Rectal smooth muscle tissue (tissue), 1 donor: ENCODE results near the gene PRKCE.

ENCODE experiments used
- H3K27ac ChIP-seq: one replicate; pipeline ENCODE4 v1.7.0; 2013; ENCODE audit warnings: low read depth, low read length, inconsistent platforms
- H3K27me3 ChIP-seq: one replicate; pipeline ENCODE4 v1.7.0; 2013; ENCODE audit warnings: low read length; ENCODE audit not compliant: control insufficient read depth, insufficient read depth
- H3K36me3 ChIP-seq: one replicate; pipeline ENCODE4 v1.7.0; 2013; ENCODE audit warnings: low read length; ENCODE audit not compliant: control insufficient read depth, insufficient read depth
- H3K4me1 ChIP-seq: one replicate; pipeline ENCODE4 v1.7.0; 2013; ENCODE audit warnings: low read length; ENCODE audit not compliant: control insufficient read depth, insufficient read depth
- H3K4me3 ChIP-seq: one replicate; pipeline ENCODE4 v1.7.0; 2013; ENCODE audit warnings: low read length
- H3K9ac ChIP-seq: one replicate; pipeline ENCODE4 v1.7.0; 2013; ENCODE audit warnings: low read length

Gene PRKCE

DNA sequence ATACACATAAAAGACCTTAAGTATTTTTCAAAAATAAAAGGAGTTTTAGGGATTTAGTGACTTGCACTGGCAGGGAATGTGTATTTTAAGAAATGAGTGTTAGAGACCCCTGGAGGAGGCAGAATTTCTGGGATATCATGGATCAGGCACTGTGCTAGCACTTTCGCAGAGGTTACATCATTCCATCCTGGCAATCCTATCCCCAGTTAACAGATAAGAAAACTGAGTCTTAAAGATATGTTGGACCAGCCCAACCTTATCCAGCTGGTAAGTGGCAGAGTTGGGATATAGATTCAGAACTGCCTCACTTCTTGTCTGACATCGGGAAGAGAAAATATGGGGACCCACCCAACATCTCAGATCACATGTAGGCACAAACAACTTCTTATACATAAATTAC lies 485.5 kb downstream of the PRKCE start:
- Histone ChIP-seq H3K4me3 (no peak overlapping the region), H3K9ac (no peak overlapping the region), H3K27ac (no peak overlapping the region), H3K4me1 (no peaks in the 10 kb centered on the region), H3K27me3 (no peaks in the 10 kb centered on the region), H3K36me3 (no peaks in the 10 kb centered on the region)

DNA sequence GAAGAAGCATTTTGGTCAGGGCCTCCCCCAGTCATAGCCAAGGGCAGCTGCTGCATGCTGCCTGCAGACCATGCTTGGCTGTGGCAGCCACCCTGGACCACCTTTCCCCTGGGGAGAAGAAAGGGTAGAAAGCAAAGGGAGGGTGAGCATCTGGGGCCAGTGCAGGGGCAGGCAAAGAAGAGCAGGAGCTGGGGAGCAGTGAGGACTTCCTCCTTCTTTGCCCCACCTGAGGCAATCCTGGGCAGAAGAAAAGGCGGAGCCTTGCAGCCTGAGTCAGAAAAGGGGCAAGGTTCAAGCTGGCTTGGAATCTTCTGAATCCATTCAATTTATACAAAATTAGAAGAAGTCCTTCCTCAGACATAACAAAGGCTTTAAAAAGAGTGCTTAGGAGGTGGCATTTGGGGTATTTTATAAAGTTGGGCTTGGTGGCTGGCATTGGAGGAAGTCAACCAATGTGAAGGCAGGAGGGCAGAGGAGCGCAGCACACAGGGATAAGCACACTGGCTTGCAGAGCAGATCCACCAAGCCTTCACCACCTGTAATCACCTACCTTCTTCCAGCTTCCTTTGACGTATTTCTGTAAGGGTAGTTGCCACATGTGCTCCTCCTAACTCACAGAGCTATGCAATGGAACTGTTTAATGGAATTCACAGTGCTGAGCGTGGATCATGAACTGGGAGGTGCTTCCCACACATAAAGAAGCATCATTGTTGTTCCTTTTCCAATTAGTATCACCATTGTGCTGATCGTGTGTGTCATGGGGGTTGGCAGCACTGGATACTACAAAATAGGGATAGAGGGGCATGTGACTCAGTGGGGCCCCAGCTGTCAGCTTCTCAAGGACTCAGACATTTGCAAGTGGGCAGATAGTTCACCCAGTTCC lies 491.3 kb downstream of the PRKCE start:
- Histone ChIP-seq H3K27me3 (no peaks in the 10 kb centered on the region), H3K36me3 (no peaks in the 10 kb centered on the region), H3K4me3 (no peak overlapping the region), H3K9ac (no peak overlapping the region), H3K27ac (no peak overlapping the region), H3K4me1 (no peaks in the 10 kb centered on the region)

GRCh38 chr2:46143429-46144132 lies 492.1 kb downstream of the PRKCE start:
- no peaks in the 10 kb centered on the region for H3K4me1 ChIP-seq
- no peak overlapping the region for H3K4me3 ChIP-seq
- H3K9ac ChIP-seq: no peak overlapping the region
- no peaks in the 10 kb centered on the region for H3K27me3 ChIP-seq
- no peak overlapping the region for H3K27ac ChIP-seq
- no peaks in the 10 kb centered on the region for H3K36me3 ChIP-seq

GRCh38 chr2:46144133-46144800 lies 492.8 kb downstream of the PRKCE start:
- Histone ChIP-seq H3K4me3 (no peak overlapping the region), H3K4me1 (no peaks in the 10 kb centered on the region), H3K27ac (no peak overlapping the region), H3K36me3 (no peaks in the 10 kb centered on the region), H3K9ac (no peak overlapping the region), H3K27me3 (no peaks in the 10 kb centered on the region)

- H3K4me1 ChIP-seq: no peaks in the 10 kb centered on the region
- no peak overlapping the region for H3K9ac ChIP-seq
- H3K27ac ChIP-seq: no peak overlapping the region
- no peak overlapping the region for H3K4me3 ChIP-seq
- no peaks in the 10 kb centered on the region for H3K36me3 ChIP-seq
- H3K27me3 ChIP-seq: no peaks in the 10 kb centered on the region
Observed at GRCh38 chr2:46145017-46145416, 493.5 kb downstream of the PRKCE start.

DNA sequence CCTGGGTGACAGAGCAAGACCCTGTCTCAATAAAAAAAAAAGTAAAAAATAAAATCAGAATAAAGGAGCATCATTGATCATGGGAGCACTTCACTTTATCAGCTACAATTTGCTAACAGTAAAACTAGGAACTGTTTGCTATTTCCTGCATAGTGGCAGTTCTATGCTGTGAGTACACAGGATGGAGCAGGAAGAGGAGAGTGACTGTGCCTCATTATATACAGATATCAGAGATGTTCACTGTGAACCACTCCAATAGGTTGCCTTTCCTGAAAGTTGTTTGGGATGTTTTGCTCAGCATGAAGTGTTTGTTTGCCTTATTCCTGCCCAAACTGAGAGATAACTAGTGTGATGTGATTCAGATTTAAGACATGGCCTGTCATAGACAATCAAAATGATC lies 494.4 kb downstream of the PRKCE start:
- Histone ChIP-seq H3K27ac (no peak overlapping the region), H3K4me3 (no peak overlapping the region), H3K36me3 (no peaks in the 10 kb centered on the region), H3K4me1 (no peaks in the 10 kb centered on the region), H3K9ac (no peak overlapping the region), H3K27me3 (no peaks in the 10 kb centered on the region)

DNA sequence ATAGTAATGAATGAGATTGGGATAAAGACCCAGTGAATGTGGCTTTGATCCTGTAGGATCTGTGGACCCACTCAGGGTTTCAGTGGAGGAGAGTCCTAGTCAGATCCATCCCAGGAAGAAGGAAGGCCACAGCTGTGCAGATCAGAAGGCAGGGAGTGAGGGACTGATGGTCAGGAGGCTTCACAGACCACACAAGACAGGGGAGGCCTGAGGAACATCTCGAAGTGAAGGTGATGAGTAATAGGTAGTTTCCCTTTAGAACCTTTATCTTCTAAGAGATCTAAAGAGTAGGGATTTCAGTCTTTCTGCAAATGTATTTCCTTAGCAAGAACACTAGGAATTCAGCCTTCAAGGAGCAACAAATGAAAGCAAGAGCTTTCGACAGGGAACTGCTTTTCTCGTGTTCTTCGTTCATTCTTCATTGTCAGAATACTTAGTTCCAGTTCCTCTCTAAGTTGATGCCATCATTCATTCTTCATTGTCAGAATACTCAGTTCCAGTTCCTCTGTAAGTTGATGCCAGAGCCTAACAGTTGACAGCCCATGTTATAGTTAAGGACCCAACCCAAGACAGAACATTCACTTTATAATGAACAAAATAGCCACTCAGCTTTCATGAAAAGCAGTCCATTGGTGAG lies 495.5 kb downstream of the PRKCE start:
- no peak overlapping the region for H3K27ac ChIP-seq
- H3K9ac ChIP-seq: no peak overlapping the region
- peaks cover 4% of the 10 kb centered on the region for H3K36me3 ChIP-seq
- H3K4me3 ChIP-seq: no peak overlapping the region
- H3K4me1 ChIP-seq: no peaks in the 10 kb centered on the region
- no peaks in the 10 kb centered on the region for H3K27me3 ChIP-seq

DNA sequence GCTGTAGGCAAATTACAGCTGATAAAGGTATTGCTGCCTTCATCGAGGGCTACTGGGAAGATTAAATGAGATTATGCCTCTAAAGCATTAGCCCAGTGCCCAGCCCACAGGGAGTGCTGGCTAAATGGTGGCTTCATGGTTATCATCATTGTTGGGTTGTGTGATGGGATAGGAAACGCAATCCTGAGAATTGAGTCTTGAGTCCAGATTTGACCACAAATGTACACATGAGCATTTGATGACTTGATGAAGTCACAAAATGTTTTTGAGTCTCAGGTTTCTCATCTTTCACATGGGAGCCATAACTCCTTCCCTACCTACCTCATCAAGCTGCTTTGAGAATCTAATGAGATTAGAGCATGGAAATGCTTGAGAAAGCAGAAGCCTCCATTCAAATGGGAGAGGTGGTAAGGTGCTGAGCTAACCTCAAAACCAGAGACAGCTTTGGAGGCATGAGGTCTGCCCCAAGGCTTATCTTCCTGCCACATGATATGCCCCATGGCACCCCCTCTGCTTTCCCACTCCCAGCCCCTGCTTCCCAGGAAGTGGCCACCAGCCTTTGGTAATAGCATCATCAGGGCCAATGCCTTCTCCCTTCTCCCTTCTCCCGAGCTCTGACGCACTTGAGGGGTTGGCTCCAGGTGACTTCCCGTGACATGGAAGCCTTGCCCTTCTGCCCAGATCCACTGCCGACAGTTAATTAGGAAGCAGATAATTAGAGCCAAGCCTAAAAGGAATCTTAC lies 496.3 kb downstream of the PRKCE start:
- H3K27me3 ChIP-seq: no peaks in the 10 kb centered on the region
- no peaks in the 10 kb centered on the region for H3K4me1 ChIP-seq
- no peak overlapping the region for H3K9ac ChIP-seq
- no peak overlapping the region for H3K4me3 ChIP-seq
- no peak overlapping the region for H3K27ac ChIP-seq
- H3K36me3 ChIP-seq: peaks cover 4% of the 10 kb centered on the region

DNA sequence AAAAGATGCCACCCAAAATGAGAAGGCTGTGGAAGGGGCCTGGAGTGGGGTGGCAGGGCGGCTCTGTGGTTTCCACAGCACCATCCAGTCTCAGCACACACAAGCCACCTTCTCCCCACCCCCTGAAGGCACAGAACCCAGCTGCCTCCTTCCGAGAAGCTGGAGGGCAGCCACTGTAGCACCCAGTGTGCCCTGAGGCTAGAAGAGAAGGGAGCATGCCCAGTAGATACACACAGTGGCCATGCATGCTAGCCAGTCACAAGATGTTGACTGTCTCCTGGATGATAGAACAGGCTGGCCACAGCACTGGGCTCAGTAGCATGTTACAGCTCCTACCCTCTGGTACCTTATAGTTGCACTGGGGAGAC lies 496.9 kb downstream of the PRKCE start:
- no peak overlapping the region for H3K4me3 ChIP-seq
- H3K27ac ChIP-seq: no peak overlapping the region
- H3K36me3 ChIP-seq: peaks cover 4% of the 10 kb centered on the region
- no peak overlapping the region for H3K9ac ChIP-seq
- H3K27me3 ChIP-seq: no peaks in the 10 kb centered on the region
- H3K4me1 ChIP-seq: no peaks in the 10 kb centered on the region

- Histone ChIP-seq H3K27ac (no peak overlapping the region), H3K27me3 (no peaks in the 10 kb centered on the region), H3K4me3 (no peak overlapping the region), H3K36me3 (peaks cover 4% of the 10 kb centered on the region), H3K9ac (no peak overlapping the region), H3K4me1 (no peaks in the 10 kb centered on the region)
Observed at GRCh38 chr2:46150445-46150955, 499.0 kb downstream of the PRKCE start.

GRCh38 chr2:46151577-46151976 lies 500.1 kb downstream of the PRKCE start:
- Histone ChIP-seq H3K36me3 (peaks cover 4% of the 10 kb centered on the region), H3K27me3 (no peaks in the 10 kb centered on the region), H3K9ac (no peak overlapping the region), H3K27ac (no peak overlapping the region), H3K4me1 (no peaks in the 10 kb centered on the region), H3K4me3 (no peak overlapping the region)
